ENCODE measurements around the gene ENOX1. TPM values are rescaled to one million over a fixed set of nuclear protein-coding genes. Genes with fewer than 3 reads are reported as not detected.

Gene ENOX1
- total RNA-seq, 4 donors from 2014 or later, result 3.6 to 18.7 (median 5.7) TPM

GRCh38 chr13:43383498-43384165 is 403.1 kb downstream of the ENOX1 start:
- no peak overlapping the region for H3K27ac ChIP-seq
- TF ChIP-seq POLR2A (IDR thresholded peaks at IDR 0.05), result no peak
- no peak for TF ChIP-seq CTCF (IDR thresholded peaks at IDR 0.05)
- intact Hi-C loops (cut with DNase I; ENCODE audit: low total_unique reads), result no loop called here
- DNase-seq, result no peak
- no peak overlapping the region for H3K4me3 ChIP-seq
- no peaks in the 10 kb centered on the region for H3K4me1 ChIP-seq
- H3K9me3 ChIP-seq, result peaks cover 0 to 8% of the 10 kb centered on the region in 2 donors
- H3K27me3 ChIP-seq, result peaks cover 0 to 6% of the 10 kb centered on the region in 2 donors
- H3K36me3 ChIP-seq, result no peaks in the 10 kb centered on the region

GRCh38 chr13:43379738-43380137 is 407.0 kb downstream of the ENOX1 start:
- Histone ChIP-seq H3K36me3 (no peaks in the 10 kb centered on the region), H3K4me3 (no peak overlapping the region), H3K4me1 (no peaks in the 10 kb centered on the region), H3K27me3 (peaks cover 0 to 6% of the 10 kb centered on the region in 2 donors), H3K9me3 (peaks cover 0 to 8% of the 10 kb centered on the region in 2 donors), H3K27ac (no peak overlapping the region)
- no peak for DNase-seq
- no peak for TF ChIP-seq CTCF (IDR thresholded peaks at IDR 0.05)
- TF ChIP-seq POLR2A (IDR thresholded peaks at IDR 0.05), result no peak
- intact Hi-C loops (cut with DNase I; ENCODE audit: low total_unique reads), result no loop called here

- TF ChIP-seq POLR2A (IDR thresholded peaks at IDR 0.05), result no peak
- TF ChIP-seq CTCF (IDR thresholded peaks at IDR 0.05), result no peak
- H3K4me1 ChIP-seq, result peaks cover 0 to 5% of the 10 kb centered on the region in 2 donors
- intact Hi-C loops (cut with DNase I; ENCODE audit: low total_unique reads), result no loop called here
These were observed 408.8 kb downstream of the ENOX1 start for GRCh38 chr13:43377973-43378372.

GRCh38 chr13:43377149-43377548 is 409.6 kb downstream of the ENOX1 start:
- peak in 1 of 2 donors; percentile 27 for DNase-seq
- TF ChIP-seq POLR2A (IDR thresholded peaks at IDR 0.05) (no peak), CTCF (IDR thresholded peaks at IDR 0.05) (no peak)
- intact Hi-C loops (cut with DNase I; ENCODE audit: low total_unique reads), result no loop called here
- peaks cover 0 to 5% of the 10 kb centered on the region in 2 donors for H3K4me1 ChIP-seq
- H3K4me3 ChIP-seq, result no peak overlapping the region
- no peaks in the 10 kb centered on the region for H3K36me3 ChIP-seq
- H3K27me3 ChIP-seq, result peaks cover 0 to 6% of the 10 kb centered on the region in 2 donors
- H3K27ac ChIP-seq, result no peak overlapping the region
- peaks cover 0 to 8% of the 10 kb centered on the region in 2 donors for H3K9me3 ChIP-seq

More at GRCh38 chr13:43377973-43378372, 408.8 kb downstream of the ENOX1 start:
- Histone ChIP-seq H3K4me3 (no peak overlapping the region), H3K27ac (no peak overlapping the region), H3K9me3 (peaks cover 0 to 8% of the 10 kb centered on the region in 2 donors), H3K27me3 (peaks cover 0 to 6% of the 10 kb centered on the region in 2 donors), H3K36me3 (no peaks in the 10 kb centered on the region)
- DNase-seq, result no peak

GRCh38 chr13:43376596-43376995 is 410.2 kb downstream of the ENOX1 start:
- intact Hi-C loops (cut with DNase I; ENCODE audit: low total_unique reads), result no loop called here
- Histone ChIP-seq H3K27ac (no peak overlapping the region), H3K27me3 (peaks cover 0 to 6% of the 10 kb centered on the region in 2 donors), H3K36me3 (no peaks in the 10 kb centered on the region), H3K4me1 (peaks cover 0 to 5% of the 10 kb centered on the region in 2 donors), H3K4me3 (no peak overlapping the region), H3K9me3 (peaks cover 0 to 8% of the 10 kb centered on the region in 2 donors)
- DNase-seq, result no peak
- TF ChIP-seq CTCF (IDR thresholded peaks at IDR 0.05) (no peak), POLR2A (IDR thresholded peaks at IDR 0.05) (no peak)
